Subcutaneous abdominal adipose tissue (tissue), 5 donors: Measurements from ENCODE around the gene TEPSIN.
"Not testable (repeated sequence)": the region's sequence is repeated elsewhere in the genome, so short reads cannot be mapped to it uniquely, and the experiment has no call there.

Experiments used
- H3K27ac ChIP-seq: one replicate; pipeline ENCODE4 v1.7.0; 2013; ENCODE audit warnings: low read depth, mild to moderate bottlenecking, inconsistent platforms, low read length, moderate library complexity
- H3K27me3 ChIP-seq, 5 donors: one replicate each; pipeline ENCODE4 v1.7.0; 2013; ENCODE audit warnings: low read length in 5 of 5, inconsistent platforms in 1 of 5; ENCODE audit not compliant: control insufficient read depth in 5 of 5, insufficient read depth in 4 of 5
- H3K36me3 ChIP-seq, 5 donors: one replicate each; pipeline ENCODE4 v1.7.0; 2013; ENCODE audit warnings: low read length in 5 of 5; ENCODE audit not compliant: control insufficient read depth in 5 of 5, insufficient read depth in 5 of 5
- H3K4me1 ChIP-seq, 5 donors: one replicate each; pipeline ENCODE4 v1.7.0; 2013; ENCODE audit warnings: low read length in 5 of 5, mild to moderate bottlenecking in 3 of 5, moderate library complexity in 1 of 5; ENCODE audit not compliant: control insufficient read depth in 5 of 5, insufficient read depth in 5 of 5
- H3K4me3 ChIP-seq, 5 donors: one replicate each; pipeline ENCODE4 v1.7.0; 2013; ENCODE audit warnings: low read length in 5 of 5, low read depth in 1 of 5
- H3K9ac ChIP-seq, 5 donors: one replicate each; pipeline ENCODE4 v1.7.0; 2013; ENCODE audit warnings: low read length in 5 of 5, mild to moderate bottlenecking in 4 of 5, moderate library complexity in 3 of 5
- H3K9me3 ChIP-seq, 5 donors: one replicate each; pipeline ENCODE4 v1.7.0; 2013; ENCODE audit warnings: low read length in 5 of 5; ENCODE audit not compliant: control insufficient read depth in 5 of 5
- donor health status: healthy.
- donor health status: healthy.
- donor health status: healthy.
- donor health status: healthy.
- donor health status: healthy.

TEPSIN gene

DNA sequence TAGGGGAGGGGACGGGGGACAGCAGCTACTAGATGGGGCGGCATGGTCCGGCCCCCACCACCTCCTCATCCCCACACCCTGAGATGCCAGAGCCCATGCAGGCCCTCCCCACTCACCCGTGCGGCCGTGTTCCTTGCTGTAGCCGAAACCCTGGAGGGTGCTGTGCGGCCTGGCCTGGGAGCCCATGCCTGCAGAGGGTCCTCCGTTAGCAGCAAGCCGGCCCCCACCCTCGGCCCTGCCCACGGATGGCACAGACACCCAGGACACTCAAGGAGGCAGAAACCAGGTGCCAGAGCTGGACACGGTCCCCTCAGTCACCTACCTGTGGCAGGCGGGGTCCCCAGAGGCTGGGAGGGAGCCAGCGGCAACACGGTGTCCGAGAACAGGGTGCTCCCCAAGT, 5.5 kb downstream of the TEPSIN start:
- no peaks in the 10 kb centered on the region for H3K27me3 ChIP-seq
- peaks cover 10 to 24% (median 19%) of the 10 kb centered on the region in 5 donors for H3K4me1 ChIP-seq
- H3K4me3 ChIP-seq = no peak overlapping the region
- no peaks in the 10 kb centered on the region for H3K9me3 ChIP-seq
- peaks cover 0 to 63% (median 52%) of the 10 kb centered on the region in 5 donors for H3K36me3 ChIP-seq
- no peak overlapping the region for H3K9ac ChIP-seq
- H3K27ac ChIP-seq = no peak overlapping the region

DNA sequence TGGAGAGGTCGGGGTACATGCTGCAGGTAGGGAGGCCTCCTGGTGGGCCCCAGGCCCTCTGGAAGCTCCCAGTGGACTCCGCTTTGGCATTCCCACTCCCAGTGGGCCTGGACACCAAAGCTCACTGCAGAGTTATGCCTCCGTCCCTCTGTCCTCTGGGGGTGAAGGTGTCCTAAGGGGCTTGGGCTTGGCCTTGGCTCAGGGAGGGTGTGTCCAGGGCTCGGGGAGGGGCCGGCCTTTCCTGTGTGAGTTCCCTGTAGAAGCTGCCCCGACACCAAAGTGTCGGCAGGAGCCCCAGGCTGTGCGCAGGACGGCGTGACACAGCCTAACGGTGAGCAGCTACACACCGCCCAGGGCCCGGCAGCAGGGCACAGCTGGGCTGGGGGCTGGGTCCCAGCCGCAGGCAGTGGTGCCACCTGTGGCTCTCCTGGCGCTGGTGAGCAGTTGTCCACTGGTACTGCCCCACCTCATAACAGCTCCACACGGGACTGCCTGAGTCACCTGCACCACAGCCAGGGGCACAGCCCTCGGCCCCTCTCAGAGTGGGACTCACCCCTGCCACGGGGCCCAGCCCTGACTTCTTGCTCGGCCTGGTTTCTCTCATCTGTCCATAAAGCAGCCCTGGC, 6.1 kb downstream of the TEPSIN start:
- Histone ChIP-seq H3K4me3 (no peak overlapping the region), H3K9me3 (no peaks in the 10 kb centered on the region), H3K36me3 (peaks cover 0 to 65% (median 52%) of the 10 kb centered on the region in 5 donors), H3K27ac (no peak overlapping the region), H3K4me1 (peaks cover 6 to 18% (median 13%) of the 10 kb centered on the region in 5 donors), H3K27me3 (no peaks in the 10 kb centered on the region), H3K9ac (no peak overlapping the region)

DNA sequence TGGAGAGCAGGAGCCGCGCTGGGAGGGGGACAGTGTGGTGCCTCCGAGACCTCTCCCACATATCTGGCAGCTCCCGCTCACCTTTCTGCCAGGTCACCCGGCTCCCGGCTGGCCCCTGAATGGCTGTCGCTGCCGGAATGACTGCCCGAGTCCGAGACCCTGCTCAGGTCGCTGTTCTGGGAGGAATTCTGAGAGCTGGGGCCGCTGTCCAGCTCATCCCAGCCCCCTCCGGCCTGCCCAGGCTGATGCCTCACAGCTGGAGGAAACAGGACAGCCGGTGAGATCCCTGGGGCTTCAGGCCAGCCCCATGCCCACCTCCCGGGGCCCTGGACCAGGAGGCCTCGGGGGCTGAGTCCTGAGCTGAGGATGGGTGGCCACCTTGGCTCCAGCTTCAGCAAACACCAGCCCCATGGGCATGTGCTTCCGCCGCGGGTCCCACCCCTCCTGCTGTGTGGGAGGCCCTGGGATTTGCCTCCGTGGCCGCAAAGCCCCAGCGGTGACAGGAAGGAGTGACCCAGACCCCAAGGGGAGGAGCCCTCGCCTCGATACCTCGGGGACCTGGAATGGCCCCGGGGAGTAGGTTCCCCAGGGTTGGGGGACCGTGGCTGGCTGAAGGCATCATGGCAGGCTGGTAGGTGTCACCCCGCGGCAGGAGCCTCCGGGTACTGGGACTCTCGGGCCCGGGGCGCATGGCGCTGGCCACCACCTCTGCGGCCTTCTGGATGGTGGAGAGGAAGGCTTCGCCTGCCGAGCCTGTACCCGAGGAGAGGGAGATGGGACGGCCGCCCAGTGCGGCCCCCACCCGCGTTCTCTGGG, 6.9 kb downstream of the TEPSIN start:
- no peaks in the 10 kb centered on the region for H3K27me3 ChIP-seq
- H3K36me3 ChIP-seq = peaks cover 0 to 65% (median 52%) of the 10 kb centered on the region in 5 donors
- H3K9ac ChIP-seq = no peak overlapping the region

DNA sequence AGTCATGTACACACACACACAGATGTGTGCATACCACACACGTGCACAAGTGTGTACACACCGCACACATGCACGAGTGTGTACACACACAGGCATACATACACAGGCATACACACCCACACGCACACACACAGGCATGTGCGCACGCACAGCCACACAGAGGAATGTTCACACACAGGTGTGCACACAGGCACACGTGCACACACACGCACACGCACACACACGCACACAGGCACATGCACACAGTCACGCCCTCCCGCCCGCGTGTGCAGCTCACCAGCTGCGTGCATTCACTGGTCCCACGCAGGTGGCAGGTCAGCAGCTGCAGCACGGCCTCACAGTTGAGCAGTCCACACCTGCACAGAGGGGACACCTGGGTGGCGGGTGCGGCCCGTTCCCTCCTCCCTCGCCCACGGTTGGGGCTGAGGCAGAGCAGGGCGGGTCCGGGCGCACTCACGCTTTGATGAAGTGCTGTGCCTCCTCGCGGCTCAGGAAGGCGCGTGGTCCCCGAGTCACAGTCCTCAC, 7.7 kb downstream of the TEPSIN start:
- Histone ChIP-seq H3K9me3 (peaks cover 0 to 3% (median 0%) of the 10 kb centered on the region in 5 donors), H3K27me3 (no peaks in the 10 kb centered on the region), H3K27ac (no peak overlapping the region), H3K4me3 (no peak overlapping the region), H3K36me3 (peaks cover 0 to 63% (median 52%) of the 10 kb centered on the region in 5 donors), H3K9ac (no peak overlapping the region), H3K4me1 (peaks cover 0 to 9% (median 0%) of the 10 kb centered on the region in 5 donors)

More for the DNA sequence above, 6.9 kb downstream of the TEPSIN start:
- Histone ChIP-seq H3K27ac (no peak overlapping the region), H3K4me1 (peaks cover 0 to 11% (median 6%) of the 10 kb centered on the region in 5 donors), H3K4me3 (no peak overlapping the region), H3K9me3 (peaks cover 0 to 2% (median 0%) of the 10 kb centered on the region in 5 donors)

DNA sequence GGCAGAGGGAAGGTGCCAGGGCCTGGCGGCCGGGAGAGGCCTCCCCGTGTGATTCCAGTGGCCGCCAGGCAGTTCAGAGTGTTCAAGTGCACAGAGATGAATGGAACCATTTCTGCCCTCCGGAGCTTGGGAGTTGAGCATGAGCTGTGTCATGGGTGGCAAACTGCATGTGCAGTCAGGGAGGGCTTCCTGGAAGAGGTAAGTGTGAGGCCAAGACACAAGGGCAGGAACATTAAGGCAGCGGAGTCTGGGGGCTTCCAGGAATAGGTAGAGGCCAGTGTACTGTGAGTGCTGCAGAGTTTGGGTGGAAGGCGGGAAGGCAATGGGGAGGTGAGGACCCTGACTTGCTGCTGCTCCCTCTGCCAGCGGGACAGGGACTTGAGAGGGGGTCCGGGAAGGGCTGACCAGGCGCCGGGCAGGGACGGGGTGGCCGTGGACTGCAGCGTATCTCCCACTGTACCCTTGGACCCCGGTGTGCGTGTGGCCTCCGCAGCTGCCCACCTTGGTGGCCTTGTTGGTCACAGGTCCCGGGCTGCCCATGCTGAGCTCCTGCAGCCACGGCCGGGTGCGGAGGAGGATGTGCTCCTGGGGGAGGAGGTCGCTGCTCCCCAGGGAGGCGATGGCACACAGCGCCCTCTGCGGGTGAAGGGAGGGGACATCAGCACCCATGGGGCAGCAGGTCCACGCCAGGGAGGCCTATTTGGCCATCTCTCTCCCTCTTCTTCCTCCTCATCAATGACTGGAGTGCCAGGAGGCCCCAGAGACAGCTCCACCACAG, 8.6 kb downstream of the TEPSIN start:
- Histone ChIP-seq H3K4me1 (peaks cover 0 to 9% (median 0%) of the 10 kb centered on the region in 5 donors), H3K9me3 (peaks cover 0 to 3% (median 0%) of the 10 kb centered on the region in 5 donors), H3K36me3 (peaks cover 0 to 60% (median 52%) of the 10 kb centered on the region in 5 donors), H3K9ac (no peak overlapping the region), H3K27me3 (no peaks in the 10 kb centered on the region), H3K27ac (no peak overlapping the region), H3K4me3 (no peak overlapping the region)

DNA sequence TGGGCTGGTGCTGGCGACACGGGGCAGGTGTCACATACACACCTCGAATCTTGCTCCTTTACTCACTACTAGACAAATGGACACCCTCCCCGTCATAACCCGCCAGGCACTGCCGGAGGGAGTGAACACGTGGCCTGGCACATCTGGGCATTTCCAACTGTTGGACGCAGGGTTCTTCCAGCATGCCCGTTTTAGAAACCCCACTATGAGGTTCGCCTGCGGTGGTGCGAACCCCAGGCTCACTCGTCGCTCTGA, 9.3 kb downstream of the TEPSIN start:
- Histone ChIP-seq H3K4me1 (peaks cover 0 to 9% (median 0%) of the 10 kb centered on the region in 5 donors), H3K27ac (no peak overlapping the region), H3K9ac (no peak overlapping the region)

DNA sequence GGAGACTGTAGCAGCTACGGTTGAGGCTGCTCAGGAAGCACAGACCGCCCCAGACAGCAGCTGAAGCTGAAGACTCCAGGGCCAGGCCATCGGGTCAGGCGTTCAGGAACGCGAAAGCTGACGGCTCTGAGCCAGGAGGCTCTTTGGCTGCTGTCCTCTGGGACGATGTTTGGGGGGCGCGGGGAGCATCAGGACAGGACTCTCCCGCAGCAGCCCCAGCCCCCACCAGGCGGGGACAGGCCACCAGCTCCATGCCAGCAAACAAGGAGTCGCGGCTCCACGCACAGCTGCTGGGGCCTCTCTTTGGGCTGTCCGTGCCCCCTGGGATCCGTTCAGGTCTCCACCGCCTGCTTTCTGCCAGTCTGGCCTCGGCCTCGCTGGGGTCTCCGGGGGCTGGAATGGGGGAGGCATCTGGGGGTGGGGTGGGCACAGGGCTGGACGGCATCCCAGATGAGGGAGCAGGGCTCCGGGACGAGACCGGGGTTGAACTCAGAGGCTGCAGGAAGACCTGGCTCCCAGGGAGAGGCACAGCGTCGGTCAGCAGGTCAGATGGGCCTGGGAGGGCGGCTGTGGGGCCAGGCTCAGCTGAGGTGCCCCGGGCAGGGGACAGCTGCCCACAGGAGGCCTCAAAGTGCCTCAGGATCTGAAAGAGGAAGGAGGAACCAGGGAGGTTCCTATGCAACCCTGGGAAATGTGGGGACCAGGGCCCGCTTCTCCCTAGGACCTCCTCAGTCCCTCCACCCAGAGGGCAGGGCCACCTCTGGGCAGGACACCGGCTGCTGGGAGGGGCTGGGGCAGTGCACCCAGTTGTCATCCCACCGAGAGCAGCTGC, 9.8 kb downstream of the TEPSIN start:
- Histone ChIP-seq H3K27ac (no peak overlapping the region), H3K36me3 (peaks cover 0 to 56% (median 52%) of the 10 kb centered on the region in 5 donors), H3K4me3 (no peak overlapping the region), H3K4me1 (peaks cover 0 to 9% (median 0%) of the 10 kb centered on the region in 5 donors), H3K27me3 (no peaks in the 10 kb centered on the region), H3K9me3 (peaks cover 0 to 3% (median 0%) of the 10 kb centered on the region in 5 donors), H3K9ac (no peak overlapping the region)

More for the DNA sequence above, 9.3 kb downstream of the TEPSIN start:
- H3K9me3 ChIP-seq = peaks cover 0 to 3% (median 0%) of the 10 kb centered on the region in 5 donors
- H3K4me3 ChIP-seq = no peak overlapping the region
- no peaks in the 10 kb centered on the region for H3K27me3 ChIP-seq
- peaks cover 0 to 57% (median 52%) of the 10 kb centered on the region in 5 donors for H3K36me3 ChIP-seq

DNA sequence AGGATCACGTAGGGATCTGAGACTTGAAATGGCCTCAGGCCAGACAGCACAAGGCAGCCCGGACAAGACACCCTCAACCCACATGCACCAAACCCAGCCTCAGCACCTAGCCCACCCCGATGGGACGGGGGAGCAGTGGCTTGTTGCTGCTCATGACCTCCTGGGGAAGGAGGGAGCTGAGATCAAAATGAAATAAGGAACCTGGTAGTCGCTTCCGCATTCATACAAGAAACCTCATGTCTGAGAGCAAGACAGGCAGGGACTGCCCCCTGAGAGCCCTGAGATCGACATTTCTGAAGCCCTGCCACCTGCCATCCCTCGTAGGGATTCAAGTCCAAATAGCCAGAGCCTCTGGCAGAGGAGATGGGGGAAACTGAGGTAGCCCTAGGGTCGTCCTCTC, 10.4 kb downstream of the TEPSIN start:
- Histone ChIP-seq H3K36me3 (peaks cover 0 to 50% (median 47%) of the 10 kb centered on the region in 5 donors), H3K9me3 (peaks cover 0 to 3% (median 0%) of the 10 kb centered on the region in 5 donors), H3K9ac (no peak overlapping the region), H3K27ac (no peak overlapping the region), H3K4me3 (no peak overlapping the region), H3K4me1 (peaks cover 3 to 15% (median 6%) of the 10 kb centered on the region in 5 donors), H3K27me3 (no peaks in the 10 kb centered on the region)

DNA sequence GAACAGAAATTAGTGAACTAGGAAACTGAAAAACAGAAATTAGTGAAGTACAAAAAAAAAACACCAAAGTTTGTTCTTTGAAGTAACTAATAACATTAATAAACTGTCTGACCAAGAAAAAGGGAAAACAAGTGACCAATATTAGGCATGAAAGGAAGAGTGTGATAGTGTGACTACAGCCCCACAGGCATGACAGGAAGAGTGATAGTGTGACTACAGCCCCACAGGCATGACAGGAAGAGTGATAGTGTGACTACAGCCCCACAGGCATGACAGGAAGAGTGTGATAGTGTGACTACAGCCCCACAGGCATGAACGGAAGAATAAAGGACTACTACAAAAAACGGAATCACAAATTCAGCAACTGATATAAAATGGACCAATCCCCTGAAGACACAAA, 11.2 kb downstream of the TEPSIN start:
- peaks cover 0 to 43% (median 42%) of the 10 kb centered on the region in 5 donors for H3K36me3 ChIP-seq
- not testable (repeated sequence) for H3K9ac ChIP-seq

More for the DNA sequence above, 11.2 kb downstream of the TEPSIN start:
- not testable (repeated sequence) for H3K4me3 ChIP-seq, H3K27ac ChIP-seq, H3K27me3 ChIP-seq, H3K9me3 ChIP-seq
- H3K4me1 ChIP-seq = peaks cover 3 to 20% (median 9%) of the 10 kb centered on the region in 5 donors
